ENCODE measurements around the gene SOX13. TPM values are rescaled to one million over a fixed set of nuclear protein-coding genes. Genes with fewer than 3 reads are reported as not detected.

The SOX13 gene
- total and polyA plus RNA-seq, 2 of the 4 experiments (the other 2 are of a cell fraction): 0.54 to 3.5 TPM

GRCh38 chr1:204076891-204077290 lies 4.0 kb downstream of the SOX13 start:
- no peak overlapping the region for H3K14ac ChIP-seq (replicated peaks; ENCODE audit: low read depth, low read length)
- H3K36me3 ChIP-seq (ENCODE audit: control insufficient read depth, insufficient read depth, low read length): no peaks in the 10 kb centered on the region
- ChIA-PET POLR2A (ENCODE audit: unreplicated experiment) (no interaction called here), CTCF (no interaction called here)
- H3K79me1 ChIP-seq (ENCODE audit: low read depth in 1 of 2, low read length in 2 of 2): peaks cover 11 to 30% of the 10 kb centered on the region in 2 experiments
- no peaks in the 10 kb centered on the region for H3K27me3 ChIP-seq (ENCODE audit: control insufficient read depth, insufficient read depth, low read length)
- no peak for ATAC-seq (ENCODE audit: low read depth)
- H3K9ac ChIP-seq (ENCODE audit: low read depth, low read length): no peak overlapping the region
- no TSS peak for BruUV-seq (replicated peaks)
- intact Hi-C loops (cut with micrococcal nuclease) (no loop called here), dilution Hi-C loops (cut with HindIII; ENCODE audit: low sequenced_read_pairs, unreplicated experiment) (no loop called here), in situ Hi-C loops (cut with MboI; ENCODE audit: low sequenced_read_pairs) (no loop called here)
- H2AK5ac ChIP-seq (ENCODE audit: low read depth, low read length): no peak overlapping the region
- no peaks in the 10 kb centered on the region for H3K9me3 ChIP-seq (ENCODE audit: control insufficient read depth, insufficient read depth, low read length)
- no peak overlapping the region for H3K56ac ChIP-seq (ENCODE audit: extremely low read depth, insufficient read depth, low read length)
- H3K4me2 ChIP-seq (ENCODE audit: low read depth, low read length): no peak overlapping the region
- no peak overlapping the region for H2BK120ac ChIP-seq (ENCODE audit: low read depth, low read length)
- H3K4me3 ChIP-seq (ENCODE audit: insufficient read depth, low read depth, low read length): no peak overlapping the region
- no peak overlapping the region for H3K4ac ChIP-seq (ENCODE audit: low read depth, low read length)
- no peak overlapping the region for H2BK15ac ChIP-seq (ENCODE audit: low read depth, low read length)
- no peak overlapping the region for H2AFZ ChIP-seq (replicated peaks; ENCODE audit: low read length, poor library complexity)
- H3K4me1 ChIP-seq (ENCODE audit: control insufficient read depth, insufficient read depth, low read length): peaks cover 23% of the 10 kb centered on the region
- H3K23ac ChIP-seq (ENCODE audit: low read depth, low read length): no peak overlapping the region
- no peak overlapping the region for H2BK5ac ChIP-seq (ENCODE audit: low read depth, low read length, poor library complexity, severe bottlenecking)
- no peak for TF ChIP-seq ELK1 (IDR thresholded peaks at IDR 0.05; ENCODE audit: borderline replicate concordance, low read depth, low read length)
- WGBS, 2 experiments (ENCODE audit: extremely low coverage in 2 of 2, insufficient read length in 1 of 2): no CpG with 5 or more reads among the region's 1 CpG
- H2AK9ac ChIP-seq (replicated peaks; ENCODE audit: low read depth, low read length, poor library complexity): no peak overlapping the region
- no peak overlapping the region for H3K18ac ChIP-seq (ENCODE audit: low read depth, low read length)
- no peaks in the 10 kb centered on the region for H4K20me1 ChIP-seq (ENCODE audit: insufficient read depth, low read length)
- H3K9me1 ChIP-seq (ENCODE audit: insufficient read depth, low read length): peaks cover 15% of the 10 kb centered on the region
- no peak overlapping the region for H3K27ac ChIP-seq (ENCODE audit: insufficient read depth, low read length)
- no peak overlapping the region for H4K8ac ChIP-seq (ENCODE audit: low read depth in 2 of 2, low read length in 2 of 2)
- no peak overlapping the region for H4K5ac ChIP-seq (ENCODE audit: low read depth, low read length)
- DNase-seq: no peak
- H2BK20ac ChIP-seq (ENCODE audit: low read depth, low read length): no peak overlapping the region
- H4K91ac ChIP-seq (ENCODE audit: insufficient read depth, low read depth, low read length): no peak overlapping the region
